ENCODE measurements around the gene TYW1.
"Not testable (repeated sequence)": the region's sequence is repeated elsewhere in the genome, so short reads cannot be mapped to it uniquely, and the experiment has no call there.

DNA sequence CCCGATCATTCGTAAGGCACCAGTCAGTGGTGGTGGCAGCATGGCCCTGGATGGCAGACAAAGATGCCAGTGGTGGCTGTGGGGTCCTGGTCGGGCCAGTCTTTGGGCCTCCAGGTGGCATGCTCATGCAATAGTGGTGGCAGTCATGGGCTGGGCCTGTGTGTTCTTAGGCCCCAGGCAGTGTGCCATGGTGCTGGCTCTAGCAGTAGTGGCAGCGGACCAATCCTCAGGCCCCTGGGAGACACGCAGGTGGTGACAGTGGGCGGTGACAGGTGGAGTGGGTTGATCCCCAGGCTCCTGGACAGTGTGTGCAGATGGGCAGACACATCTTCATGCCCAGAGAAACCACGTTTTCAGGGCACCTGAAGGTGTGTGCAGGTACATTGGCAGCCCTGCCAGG lies 159.4 kb downstream of the TYW1 start:
- TF ChIP-seq, protein P1, sequence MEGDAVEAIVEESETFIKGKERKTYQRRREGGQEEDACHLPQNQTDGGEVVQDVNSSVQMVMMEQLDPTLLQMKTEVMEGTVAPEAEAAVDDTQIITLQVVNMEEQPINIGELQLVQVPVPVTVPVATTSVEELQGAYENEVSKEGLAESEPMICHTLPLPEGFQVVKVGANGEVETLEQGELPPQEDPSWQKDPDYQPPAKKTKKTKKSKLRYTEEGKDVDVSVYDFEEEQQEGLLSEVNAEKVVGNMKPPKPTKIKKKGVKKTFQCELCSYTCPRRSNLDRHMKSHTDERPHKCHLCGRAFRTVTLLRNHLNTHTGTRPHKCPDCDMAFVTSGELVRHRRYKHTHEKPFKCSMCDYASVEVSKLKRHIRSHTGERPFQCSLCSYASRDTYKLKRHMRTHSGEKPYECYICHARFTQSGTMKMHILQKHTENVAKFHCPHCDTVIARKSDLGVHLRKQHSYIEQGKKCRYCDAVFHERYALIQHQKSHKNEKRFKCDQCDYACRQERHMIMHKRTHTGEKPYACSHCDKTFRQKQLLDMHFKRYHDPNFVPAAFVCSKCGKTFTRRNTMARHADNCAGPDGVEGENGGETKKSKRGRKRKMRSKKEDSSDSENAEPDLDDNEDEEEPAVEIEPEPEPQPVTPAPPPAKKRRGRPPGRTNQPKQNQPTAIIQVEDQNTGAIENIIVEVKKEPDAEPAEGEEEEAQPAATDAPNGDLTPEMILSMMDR (IDR thresholded peaks at IDR 0.05) = not testable (repeated sequence)
- not testable (repeated sequence) for TF ChIP-seq POLR2A (IDR thresholded peaks at IDR 0.05)
